Measurements from ENCODE around the gene FLT3. TPM values are rescaled to one million over a fixed set of nuclear protein-coding genes. Genes with fewer than 3 reads are reported as not detected.

Gene FLT3
- total RNA-seq, 2 donors from 2014 or later, result 0.09 to 0.12 TPM

- peak overlapping the region in 1 of 2 donors; percentile 15 for H3K4me3 Mint-ChIP-seq
- no peaks in the 10 kb centered on the region for H3K36me3 Mint-ChIP-seq (ENCODE audit: insufficient read depth in 2 of 2)
- DNase-seq, result no peak
- peaks cover 86% of the 10 kb centered on the region for H3K27me3 Mint-ChIP-seq (ENCODE audit: low read depth)
- no peaks in the 10 kb centered on the region for H3K9me3 Mint-ChIP-seq
- peaks cover 14% of the 10 kb centered on the region for H3K4me1 Mint-ChIP-seq (ENCODE audit: low read depth)
- no peak overlapping the region for H3K27ac Mint-ChIP-seq
- no peak for ATAC-seq (replicated peaks in 1 of 2)
Observed at GRCh38 chr13:27962128-27962841, 138.1 kb downstream of the FLT3 start.

DNA sequence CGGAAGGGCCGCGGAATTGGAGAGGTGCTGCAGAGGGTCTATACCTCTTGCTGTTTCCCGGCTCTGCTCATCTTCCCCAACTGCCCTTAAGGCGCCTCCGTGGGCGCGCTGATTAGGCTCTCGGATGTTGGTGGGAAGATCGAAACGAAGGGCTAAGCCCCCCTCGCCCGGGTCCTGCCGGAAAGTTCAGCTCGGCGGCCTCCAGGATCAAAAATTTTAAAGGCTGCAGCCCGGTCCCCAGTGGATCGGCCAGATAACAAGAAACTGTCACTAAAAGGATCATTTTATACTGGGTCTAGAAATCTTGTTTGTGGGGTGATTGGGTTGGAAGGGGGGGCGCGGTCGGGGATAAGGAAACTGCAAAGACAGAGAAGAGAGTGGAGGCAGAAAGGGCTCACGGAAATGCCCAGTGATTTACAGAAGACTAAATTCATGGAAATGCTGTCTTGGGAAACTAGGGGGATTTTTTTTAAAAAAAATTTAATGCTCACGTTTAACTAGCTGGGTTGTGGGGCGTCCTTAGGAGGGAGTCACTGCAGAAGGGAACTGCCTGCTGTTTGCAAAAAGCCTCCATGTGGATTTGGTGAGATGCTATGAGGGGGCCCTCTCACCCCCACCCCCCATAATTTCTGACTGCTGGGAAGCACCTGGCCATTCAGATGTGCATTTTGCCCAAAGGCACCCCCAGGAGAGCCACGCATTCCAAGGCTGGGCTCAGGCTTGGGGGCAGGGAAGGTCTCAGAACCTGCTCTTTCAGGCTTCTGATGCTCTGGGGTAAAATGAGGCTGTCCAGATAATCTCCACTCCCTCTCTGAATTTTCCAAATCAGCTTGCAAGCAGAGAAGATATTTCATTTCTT, 138.9 kb downstream of the FLT3 start:
- H3K9me3 Mint-ChIP-seq, result no peaks in the 10 kb centered on the region
- H3K27me3 Mint-ChIP-seq (ENCODE audit: low read depth), result peaks cover 89% of the 10 kb centered on the region
- ATAC-seq (replicated peaks in 1 of 2), result no peak
- H3K4me1 Mint-ChIP-seq (ENCODE audit: low read depth), result peaks cover 10% of the 10 kb centered on the region
- no peak overlapping the region for H3K27ac Mint-ChIP-seq
- H3K4me3 Mint-ChIP-seq, result peak overlapping the region; percentile 37 to 54
- no peaks in the 10 kb centered on the region for H3K36me3 Mint-ChIP-seq (ENCODE audit: insufficient read depth in 2 of 2)
- no peak for DNase-seq

DNA sequence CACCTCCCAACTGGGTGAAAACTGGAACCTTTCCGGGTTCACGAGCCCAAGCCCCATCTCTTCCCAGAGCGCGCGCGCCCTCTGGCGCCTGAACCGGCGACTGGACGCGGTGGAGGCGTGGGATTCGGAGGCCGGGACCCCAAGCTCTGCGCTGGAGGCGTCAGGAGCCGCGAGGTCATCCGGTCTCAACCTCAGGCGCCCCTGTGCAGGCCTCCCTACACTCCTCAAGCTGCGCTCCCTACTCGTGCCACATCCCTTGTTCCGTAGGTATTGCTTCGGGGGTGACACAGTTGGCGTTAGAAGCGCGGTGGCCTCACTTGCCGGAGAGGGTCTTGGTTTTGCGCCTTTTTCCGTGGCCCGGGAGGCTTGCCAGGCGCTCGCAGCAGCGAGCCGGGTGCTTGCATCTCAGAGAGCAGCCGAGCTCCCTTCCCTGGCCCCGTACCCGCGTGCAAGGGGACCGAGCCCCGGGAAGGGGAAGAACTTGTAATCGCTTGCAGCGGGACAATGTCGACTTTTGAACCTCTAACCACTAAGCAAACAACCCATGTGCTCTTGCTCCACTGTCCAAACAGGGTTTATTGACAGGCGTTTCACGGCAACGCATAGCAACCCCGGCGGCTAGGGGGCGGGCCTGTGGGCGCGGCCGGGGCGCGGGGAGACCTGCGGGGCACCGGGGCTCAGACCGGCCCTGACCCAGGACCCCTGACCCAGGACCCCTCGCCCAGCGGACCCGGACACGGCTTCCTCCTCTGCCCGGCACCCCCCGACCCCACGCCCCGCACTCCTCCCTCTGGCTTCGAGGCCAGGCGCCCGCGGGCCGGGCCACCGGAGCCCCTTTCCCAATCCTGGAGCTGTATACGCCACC, 139.8 kb downstream of the FLT3 start:
- no peak overlapping the region for H3K27ac Mint-ChIP-seq
- H3K4me3 Mint-ChIP-seq, result peak overlapping the region; percentile 77 to 84
- no peaks in the 10 kb centered on the region for H3K9me3 Mint-ChIP-seq
- H3K4me1 Mint-ChIP-seq (ENCODE audit: low read depth), result peaks cover 7% of the 10 kb centered on the region
- peak; percentile 50 to 64 for DNase-seq
- H3K36me3 Mint-ChIP-seq (ENCODE audit: insufficient read depth in 2 of 2), result no peaks in the 10 kb centered on the region
- peaks cover 89% of the 10 kb centered on the region for H3K27me3 Mint-ChIP-seq (ENCODE audit: low read depth)
- peak; percentile 51 to 66 for ATAC-seq (replicated peaks in 1 of 2)

- Mint-ChIP-seq H3K9me3 (no peaks in the 10 kb centered on the region), H3K4me3 (peak overlapping the region; percentile 77 to 84), H3K36me3 (ENCODE audit: insufficient read depth in 2 of 2) (no peaks in the 10 kb centered on the region), H3K4me1 (ENCODE audit: low read depth) (peaks cover 7% of the 10 kb centered on the region), H3K27ac (no peak overlapping the region), H3K27me3 (ENCODE audit: low read depth) (peaks cover 89% of the 10 kb centered on the region)
- DNase-seq (no peak), ATAC-seq (replicated peaks in 1 of 2) (no peak)
Observed at GRCh38 chr13:27959976-27960361, 140.4 kb downstream of the FLT3 start.

DNA sequence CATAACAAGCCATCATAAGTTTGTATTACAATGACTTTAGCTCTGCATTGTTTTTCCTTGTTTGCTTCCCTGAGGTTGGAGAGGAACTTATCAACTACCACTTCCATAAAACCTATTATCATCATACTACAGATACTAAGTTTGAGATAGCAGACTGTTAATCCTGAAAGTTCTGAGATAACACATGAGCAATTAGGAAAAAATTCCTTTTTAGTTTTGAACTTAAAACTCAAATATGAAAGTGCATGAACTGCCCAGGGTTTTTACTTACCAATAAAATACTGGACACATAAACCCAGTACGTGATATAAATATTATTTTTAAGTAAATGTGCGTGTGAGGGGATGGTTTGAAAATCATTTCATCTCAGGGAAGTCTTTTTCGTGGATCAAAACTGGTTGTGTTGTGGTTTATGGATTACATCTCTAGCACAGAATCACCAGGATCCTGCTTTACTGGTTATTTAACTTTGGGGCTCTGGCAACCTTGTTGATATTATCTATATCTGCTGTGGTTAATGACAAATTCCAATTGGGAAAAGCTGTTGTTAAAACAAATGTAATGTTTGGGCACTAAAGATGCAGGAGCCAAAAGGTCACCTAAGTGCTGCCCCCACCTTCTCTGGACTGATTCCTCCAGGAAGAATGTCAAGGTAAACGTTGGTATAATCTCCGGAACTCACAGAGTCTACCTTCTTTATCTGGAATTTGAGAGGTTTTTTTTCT, 143.6 kb downstream of the FLT3 start:
- peaks cover 16% of the 10 kb centered on the region for H3K4me1 Mint-ChIP-seq (ENCODE audit: low read depth)
- ATAC-seq (replicated peaks in 1 of 2), result no peak
- no peak overlapping the region for H3K27ac Mint-ChIP-seq

GRCh38 chr13:27955014-27955591, 145.3 kb downstream of the FLT3 start:
- ATAC-seq (replicated peaks in 1 of 2) (no peak), DNase-seq (no peak)
- Mint-ChIP-seq H3K9me3 (peaks cover 0 to under 1% of the 10 kb centered on the region in 2 donors), H3K27me3 (ENCODE audit: low read depth) (peaks cover 72% of the 10 kb centered on the region), H3K4me1 (ENCODE audit: low read depth) (peaks cover 13% of the 10 kb centered on the region), H3K36me3 (ENCODE audit: insufficient read depth in 2 of 2) (no peaks in the 10 kb centered on the region), H3K27ac (no peak overlapping the region), H3K4me3 (peak overlapping the region in 1 of 2 donors; percentile 9)

More for the DNA sequence above, 143.6 kb downstream of the FLT3 start:
- Mint-ChIP-seq H3K36me3 (ENCODE audit: insufficient read depth in 2 of 2) (no peaks in the 10 kb centered on the region), H3K4me3 (no peak overlapping the region), H3K27me3 (ENCODE audit: low read depth) (peaks cover 73% of the 10 kb centered on the region), H3K9me3 (no peaks in the 10 kb centered on the region)
- DNase-seq, result no peak

DNA sequence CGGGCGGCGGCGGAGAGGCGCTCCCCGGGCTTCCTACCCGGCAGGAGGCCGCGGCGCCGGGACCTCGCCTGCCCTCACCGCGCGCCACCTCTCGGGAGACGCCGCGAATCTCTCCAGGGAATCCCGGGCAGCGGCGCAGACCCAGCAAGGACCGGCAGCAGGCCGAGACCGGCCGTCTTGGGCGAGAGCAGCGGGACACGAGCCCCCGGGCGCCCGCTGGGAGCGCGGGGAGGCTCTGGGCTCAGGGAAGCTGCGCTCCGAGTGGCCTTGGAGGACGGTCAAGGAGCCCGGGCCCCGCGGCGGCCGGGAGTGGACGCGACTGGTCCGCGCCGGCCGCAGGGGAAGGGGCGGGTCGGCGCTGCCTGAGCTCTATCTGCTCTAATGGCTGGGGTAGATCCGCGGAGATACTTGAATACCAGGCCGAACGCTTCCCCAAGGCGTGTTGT, 145.9 kb downstream of the FLT3 start:
- H3K9me3 Mint-ChIP-seq, result peaks cover 0 to 2% of the 10 kb centered on the region in 2 donors
- H3K27me3 Mint-ChIP-seq (ENCODE audit: low read depth), result peaks cover 70% of the 10 kb centered on the region
- ATAC-seq (replicated peaks in 1 of 2) (peak; percentile 45 to 50), DNase-seq (no peak)
- H3K36me3 Mint-ChIP-seq (ENCODE audit: insufficient read depth in 2 of 2), result no peaks in the 10 kb centered on the region
- peak overlapping the region; percentile 83 to 88 for H3K4me3 Mint-ChIP-seq
- no peak overlapping the region for H3K27ac Mint-ChIP-seq
- peaks cover 10% of the 10 kb centered on the region for H3K4me1 Mint-ChIP-seq (ENCODE audit: low read depth)

GRCh38 chr13:27953676-27954405, 146.5 kb downstream of the FLT3 start:
- DNase-seq (peak; percentile 77 to 84), ATAC-seq (replicated peaks in 1 of 2) (peak; percentile 97 to 98)
- peaks cover 0 to 2% of the 10 kb centered on the region in 2 donors for H3K9me3 Mint-ChIP-seq
- no peaks in the 10 kb centered on the region for H3K36me3 Mint-ChIP-seq (ENCODE audit: insufficient read depth in 2 of 2)
- peaks cover 66% of the 10 kb centered on the region for H3K27me3 Mint-ChIP-seq (ENCODE audit: low read depth)
- H3K27ac Mint-ChIP-seq, result peak overlapping the region; percentile 54
- H3K4me1 Mint-ChIP-seq (ENCODE audit: low read depth), result peaks cover 10% of the 10 kb centered on the region
- H3K4me3 Mint-ChIP-seq, result peak overlapping the region; percentile 83 to 88

Other genes with a start within 250 kb of the FLT3 start
- gene PDX1, start 180.6 kb downstream of the FLT3 start, total RNA-seq, result not detected
- not detected for gene CDX2, start 131.3 kb downstream of the FLT3 start, total RNA-seq
- gene URAD, start 111.9 kb downstream of the FLT3 start, total RNA-seq, result not detected
- 10 to 100 TPM; 38.2 to 42.6 TPM for gene PAN3, start 38.0 kb upstream of the FLT3 start, total RNA-seq

Data from activated T-cell treated with anti-CD3 and anti-CD28 coated beads, Interleukin-2, amount 50 U/mL, for 72 hours (primary cell).